Thyroid gland (tissue), 4 donors: ENCODE data around the gene RYR2. TPM values are rescaled to one million over a fixed set of nuclear protein-coding genes. Genes with fewer than 3 reads are reported as not detected.
A peak's percentile ranks its signal among the peaks of the same experiment; 100 is the strongest.

ENCODE experiments used
- DNase-seq, 2 donors: peaks; one replicate each; pipeline ENCODE4 v3.0.0-alpha.2; 2019
- H3K27ac ChIP-seq, 3 donors: fragments of 200-600 bp; sonication (generic); 1 replicate in 2 of 3; 2 replicates in 1 of 3; pipeline ENCODE4 v1.5.1; 2016 to 2019; ENCODE audit warnings: mild to moderate bottlenecking in 1 of 3, moderate library complexity in 1 of 3
- H3K27me3 ChIP-seq: fragments of 200-600 bp; sonication (generic); one replicate; pipeline ENCODE4 v1.5.1; 2019
- H3K36me3 ChIP-seq, 2 donors: fragments of 200-600 bp; sonication (generic); one replicate each; pipeline ENCODE4 v1.5.1; 2016 to 2019
- H3K4me1 ChIP-seq, 2 donors: fragments of 200-600 bp; sonication (generic); one replicate each; pipeline ENCODE4 v1.5.1; 2017 to 2019
- H3K4me3 ChIP-seq, 3 donors: fragments of 200-600 bp; sonication (generic); replicated peaks in 1 of 3; 1 replicate in 2 of 3; 2 replicates in 1 of 3; pipeline ENCODE4 v1.5.1; 2016; ENCODE audit warnings: mild to moderate bottlenecking in 1 of 3
- H3K9me3 ChIP-seq: fragments of 200-600 bp; sonication (generic); one replicate; pipeline ENCODE4 v1.5.1; 2017
- POLR2A ChIP-seq, 2 donors: fragments of 450-650 bp; IDR thresholded peaks; one replicate each; pipeline ENCODE4 v1.6.1; 2017; ENCODE audit warnings: antibody characterized with exemption in 2 of 2, mild to moderate bottlenecking in 2 of 2, moderate library complexity in 1 of 2
- WGBS, 2 donors: methylation state at CpG; one replicate each; pipeline ENCODE4 v1.1.5; 2017; 5-methylcytosine and 5-hydroxymethylcytosine counted together
- intact Hi-C: fragments of 100-400 bp; cut with DNase I; formaldehyde crosslinking; loops from one replicate; pipeline ENCODE4 v1.15.1; 2023
- total RNA-seq, 4 donors: library from RNA; depleted of rRNA; stranded (reverse); fragments of >200 nt; gene quantifications; one replicate each; pipeline ENCODE4 v1.2.3, GENCODE V29; 2016
- TF ChIP-seq, protein P1 (sequence below), 6 experiments: fragments of 200-600 bp in 3 of 6; fragments of 450-650 bp in 3 of 6; sonication (generic) in 3 of 6; IDR thresholded peaks; one replicate each; pipeline ENCODE4 v1.5.1; 2016 to 2019; ENCODE audit warnings: antibody characterized with exemption in 6 of 6, mild to moderate bottlenecking in 2 of 6, inconsistent platforms in 1 of 6, moderate library complexity in 1 of 6

The RYR2 gene
- total RNA-seq, 4 donors from 2014 or later: 6.6 to 31.8 (median 28.2) TPM

DNA sequence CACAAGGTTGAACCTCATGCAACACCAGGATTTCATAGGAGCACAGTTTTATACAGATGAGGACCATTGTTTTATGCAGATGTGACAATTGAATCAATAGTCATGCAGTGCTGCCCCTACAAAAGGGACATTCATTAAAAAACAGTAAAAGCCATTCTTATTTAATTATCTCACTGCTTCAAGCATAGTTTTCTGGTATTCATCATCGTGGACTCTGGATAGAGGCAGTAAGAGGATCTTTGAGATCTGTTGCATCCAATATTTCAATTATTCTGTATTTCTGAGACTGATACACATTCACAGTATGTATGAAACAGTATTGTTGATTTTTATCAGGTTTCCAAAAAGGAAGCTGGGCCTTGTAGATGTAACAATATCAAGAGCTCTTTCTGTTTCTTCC lies 237.6 kb downstream of the RYR2 start:
- 64 to 77% methylated on average over 1 of the region's 1 CpG for WGBS, 2 donors
- no peak for TF ChIP-seq POLR2A (IDR thresholded peaks at IDR 0.05)
- TF ChIP-seq, protein P1, sequence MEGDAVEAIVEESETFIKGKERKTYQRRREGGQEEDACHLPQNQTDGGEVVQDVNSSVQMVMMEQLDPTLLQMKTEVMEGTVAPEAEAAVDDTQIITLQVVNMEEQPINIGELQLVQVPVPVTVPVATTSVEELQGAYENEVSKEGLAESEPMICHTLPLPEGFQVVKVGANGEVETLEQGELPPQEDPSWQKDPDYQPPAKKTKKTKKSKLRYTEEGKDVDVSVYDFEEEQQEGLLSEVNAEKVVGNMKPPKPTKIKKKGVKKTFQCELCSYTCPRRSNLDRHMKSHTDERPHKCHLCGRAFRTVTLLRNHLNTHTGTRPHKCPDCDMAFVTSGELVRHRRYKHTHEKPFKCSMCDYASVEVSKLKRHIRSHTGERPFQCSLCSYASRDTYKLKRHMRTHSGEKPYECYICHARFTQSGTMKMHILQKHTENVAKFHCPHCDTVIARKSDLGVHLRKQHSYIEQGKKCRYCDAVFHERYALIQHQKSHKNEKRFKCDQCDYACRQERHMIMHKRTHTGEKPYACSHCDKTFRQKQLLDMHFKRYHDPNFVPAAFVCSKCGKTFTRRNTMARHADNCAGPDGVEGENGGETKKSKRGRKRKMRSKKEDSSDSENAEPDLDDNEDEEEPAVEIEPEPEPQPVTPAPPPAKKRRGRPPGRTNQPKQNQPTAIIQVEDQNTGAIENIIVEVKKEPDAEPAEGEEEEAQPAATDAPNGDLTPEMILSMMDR (IDR thresholded peaks at IDR 0.05): no peak
- no peak overlapping the region for H3K4me3 ChIP-seq
- H3K4me1 ChIP-seq: peaks cover 0 to 8% of the 10 kb centered on the region in 2 donors
- H3K36me3 ChIP-seq: no peaks in the 10 kb centered on the region
- intact Hi-C loops: no loop called here
- H3K27me3 ChIP-seq: no peaks in the 10 kb centered on the region
- no peak for DNase-seq
- H3K27ac ChIP-seq: no peak overlapping the region
- no peaks in the 10 kb centered on the region for H3K9me3 ChIP-seq

DNA sequence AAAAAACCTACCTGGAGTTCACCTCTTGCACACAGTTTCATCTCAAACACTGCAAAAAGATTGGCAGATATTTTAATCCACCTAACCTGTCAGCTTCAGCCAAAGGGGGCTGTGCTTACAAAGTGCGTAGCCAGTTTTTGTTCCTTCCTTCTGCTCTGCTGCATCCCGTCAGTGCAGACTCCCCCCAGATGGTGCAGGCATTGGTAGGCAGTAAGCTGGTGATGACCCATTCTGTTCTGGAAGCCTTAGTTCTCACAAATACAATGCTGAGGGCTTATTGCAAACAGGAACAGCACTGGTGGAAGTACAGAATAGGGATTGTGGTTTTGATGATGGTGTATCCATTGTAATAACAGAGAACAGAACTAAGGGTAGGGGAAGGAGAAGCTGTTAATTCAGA lies 239.5 kb downstream of the RYR2 start:
- peaks cover 0 to 8% of the 10 kb centered on the region in 2 donors for H3K4me1 ChIP-seq
- no peaks in the 10 kb centered on the region for H3K36me3 ChIP-seq
- no peaks in the 10 kb centered on the region for H3K27me3 ChIP-seq
- H3K4me3 ChIP-seq: no peak overlapping the region
- DNase-seq: no peak
- TF ChIP-seq, protein P1 (IDR thresholded peaks at IDR 0.05): no peak
- no peak for TF ChIP-seq POLR2A (IDR thresholded peaks at IDR 0.05)
- no peak overlapping the region for H3K27ac ChIP-seq
- intact Hi-C loops: no loop called here
- WGBS, 2 donors: 89 to 91% methylated on average over 2 of the region's 2 CpGs
- no peaks in the 10 kb centered on the region for H3K9me3 ChIP-seq

GRCh38 chr1:237282208-237282783 lies 240.3 kb downstream of the RYR2 start:
- H3K4me3 ChIP-seq: no peak overlapping the region
- no peak overlapping the region for H3K27ac ChIP-seq
- H3K36me3 ChIP-seq: no peaks in the 10 kb centered on the region
- no peaks in the 10 kb centered on the region for H3K9me3 ChIP-seq
- no peak for DNase-seq
- 79 to 84% methylated on average over 3 of the region's 3 CpGs for WGBS, 2 donors
- TF ChIP-seq, protein P1 (IDR thresholded peaks at IDR 0.05): no peak
- no peak for TF ChIP-seq POLR2A (IDR thresholded peaks at IDR 0.05)
- intact Hi-C loops: no loop called here
- peaks cover 0 to 8% of the 10 kb centered on the region in 2 donors for H3K4me1 ChIP-seq
- no peaks in the 10 kb centered on the region for H3K27me3 ChIP-seq

DNA sequence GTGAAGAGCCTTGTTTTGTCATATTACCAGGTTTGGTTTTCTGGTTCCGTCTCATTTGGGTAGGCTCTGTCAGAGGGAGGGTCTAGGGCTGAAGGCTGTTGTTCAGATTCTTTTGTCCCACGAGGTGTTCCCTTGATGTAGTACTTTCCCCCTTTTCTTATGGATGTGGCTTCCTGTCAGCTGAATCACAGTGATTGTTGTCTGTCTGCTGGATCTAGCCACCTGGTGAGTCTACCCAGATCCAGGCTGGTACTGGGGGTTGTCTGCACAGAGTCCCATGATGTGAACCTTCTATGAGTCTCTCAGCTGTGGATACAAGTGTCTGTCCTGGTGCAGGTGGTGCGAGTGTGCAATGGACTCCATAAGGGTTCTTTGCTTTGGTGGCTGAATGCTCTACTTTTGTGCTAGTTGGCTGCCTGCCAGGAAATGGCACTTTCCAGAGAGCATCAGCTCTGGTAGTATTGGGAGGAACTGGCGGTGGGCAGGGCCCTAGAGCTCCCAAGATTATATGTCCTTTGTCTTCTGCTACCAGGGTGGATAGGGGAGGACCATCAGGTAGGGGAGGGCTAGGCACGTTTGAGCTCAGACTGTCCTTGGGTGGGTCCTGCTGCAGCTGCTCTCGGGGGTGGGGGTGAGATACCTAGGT lies 246.0 kb downstream of the RYR2 start:
- intact Hi-C loops: no loop called here
- DNase-seq: peak; percentile 41 to 44

DNA sequence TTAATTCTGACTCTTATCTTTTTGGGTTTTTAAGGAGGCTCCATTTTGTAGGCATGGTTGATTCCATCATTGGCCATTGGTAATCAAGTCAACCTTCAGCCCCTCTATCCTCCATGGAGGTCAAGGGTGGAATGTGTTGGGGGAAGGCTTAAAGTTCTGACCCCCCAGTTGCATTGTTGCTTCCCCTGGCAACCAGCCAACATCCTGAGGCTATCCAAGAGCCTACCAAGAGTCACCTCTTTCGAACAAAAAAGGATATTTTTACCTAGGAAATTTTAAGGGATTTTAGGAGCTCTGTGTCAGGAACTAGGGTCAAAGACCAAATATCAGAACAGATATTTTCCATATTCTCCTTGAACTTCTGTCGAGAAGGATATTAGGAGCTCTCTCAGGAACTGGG lies 251.8 kb downstream of the RYR2 start:
- Histone ChIP-seq H3K36me3 (no peaks in the 10 kb centered on the region), H3K4me1 (no peaks in the 10 kb centered on the region), H3K27me3 (no peaks in the 10 kb centered on the region), H3K27ac (no peak overlapping the region), H3K4me3 (no peak overlapping the region), H3K9me3 (no peaks in the 10 kb centered on the region)
- 85 to 86% methylated on average over 2 of the region's 2 CpGs for WGBS, 2 donors
- TF ChIP-seq, protein P1 (IDR thresholded peaks at IDR 0.05): no peak
- TF ChIP-seq POLR2A (IDR thresholded peaks at IDR 0.05): no peak
- intact Hi-C loops: no loop called here
- DNase-seq: no peak

More for the DNA sequence above, 246.0 kb downstream of the RYR2 start:
- Histone ChIP-seq H3K4me3 (no peak overlapping the region), H3K36me3 (no peaks in the 10 kb centered on the region), H3K9me3 (no peaks in the 10 kb centered on the region), H3K27me3 (no peaks in the 10 kb centered on the region), H3K27ac (no peak overlapping the region), H3K4me1 (peaks cover 0 to 6% of the 10 kb centered on the region in 2 donors)
- 70 to 72% methylated on average over 5 to 6 of the region's 6 CpGs for WGBS, 2 donors
- TF ChIP-seq, protein P1 (IDR thresholded peaks at IDR 0.05): no peak
